ENCODE measurements around the gene PGA4. TPM values are rescaled to one million over a fixed set of nuclear protein-coding genes. Genes with fewer than 3 reads are reported as not detected.
"Not testable (repeated sequence)": the region's sequence is repeated elsewhere in the genome, so short reads cannot be mapped to it uniquely, and the experiment has no call there.

The PGA4 gene
- total RNA-seq, result not detected in 2 replicates

GRCh38 chr11:61222047-61222446 is at the start of gene PGA4:
Gene PGA4, plus strand, starts transcription at chr11:61222347. Its CDS starts 54 bp downstream, at chr11:61222401.
- not testable (repeated sequence) for H3K36me3 ChIP-seq (ENCODE audit: control insufficient read depth, insufficient read depth, low read length); DNase-seq (ENCODE audit: low read depth); H3K27me3 ChIP-seq (ENCODE audit: control insufficient read depth, insufficient read depth, low read length); H3K4me3 ChIP-seq (ENCODE audit: low read depth, low read length)

GRCh38 chr11:61172356-61172755 is 49.8 kb upstream of the PGA4 start:
- Histone ChIP-seq H3K36me3 (ENCODE audit: control insufficient read depth, insufficient read depth, low read length) (no peaks in the 10 kb centered on the region), H3K27me3 (ENCODE audit: control insufficient read depth, insufficient read depth, low read length) (no peaks in the 10 kb centered on the region), H3K4me3 (ENCODE audit: low read depth, low read length) (no peak overlapping the region)
- no peak for DNase-seq (ENCODE audit: low read depth)
- TF ChIP-seq CTCF (IDR thresholded peaks at IDR 0.05; ENCODE audit: insufficient read depth, low read length, poor library complexity, severe bottlenecking), result no peak

- TF ChIP-seq CTCF (IDR thresholded peaks at IDR 0.05; ENCODE audit: insufficient read depth, low read length, poor library complexity, severe bottlenecking), result no peak
- no peak overlapping the region for H3K4me3 ChIP-seq (ENCODE audit: low read depth, low read length)
- DNase-seq (ENCODE audit: low read depth), result no peak
- H3K36me3 ChIP-seq (ENCODE audit: control insufficient read depth, insufficient read depth, low read length), result no peaks in the 10 kb centered on the region
- H3K27me3 ChIP-seq (ENCODE audit: control insufficient read depth, insufficient read depth, low read length), result no peaks in the 10 kb centered on the region
Observed at GRCh38 chr11:61172888-61173287, 49.3 kb upstream of the PGA4 start.

- TF ChIP-seq CTCF (IDR thresholded peaks at IDR 0.05; ENCODE audit: insufficient read depth, low read length, poor library complexity, severe bottlenecking), result no peak
- DNase-seq (ENCODE audit: low read depth), result no peak
- no peaks in the 10 kb centered on the region for H3K27me3 ChIP-seq (ENCODE audit: control insufficient read depth, insufficient read depth, low read length)
Observed at GRCh38 chr11:61173456-61173855, 48.7 kb upstream of the PGA4 start.

GRCh38 chr11:61174273-61174672 is 47.9 kb upstream of the PGA4 start:
- no peak for TF ChIP-seq CTCF (IDR thresholded peaks at IDR 0.05; ENCODE audit: insufficient read depth, low read length, poor library complexity, severe bottlenecking)
- H3K36me3 ChIP-seq (ENCODE audit: control insufficient read depth, insufficient read depth, low read length), result no peaks in the 10 kb centered on the region
- no peaks in the 10 kb centered on the region for H3K27me3 ChIP-seq (ENCODE audit: control insufficient read depth, insufficient read depth, low read length)
- no peak for DNase-seq (ENCODE audit: low read depth)
- H3K4me3 ChIP-seq (ENCODE audit: low read depth, low read length), result no peak overlapping the region

More at GRCh38 chr11:61173456-61173855, 48.7 kb upstream of the PGA4 start:
- Histone ChIP-seq H3K4me3 (ENCODE audit: low read depth, low read length) (no peak overlapping the region), H3K36me3 (ENCODE audit: control insufficient read depth, insufficient read depth, low read length) (no peaks in the 10 kb centered on the region)

GRCh38 chr11:61174949-61175348 is 47.2 kb upstream of the PGA4 start:
- no peak for TF ChIP-seq CTCF (IDR thresholded peaks at IDR 0.05; ENCODE audit: insufficient read depth, low read length, poor library complexity, severe bottlenecking)
- no peak overlapping the region for H3K4me3 ChIP-seq (ENCODE audit: low read depth, low read length)
- H3K36me3 ChIP-seq (ENCODE audit: control insufficient read depth, insufficient read depth, low read length), result no peaks in the 10 kb centered on the region
- H3K27me3 ChIP-seq (ENCODE audit: control insufficient read depth, insufficient read depth, low read length), result no peaks in the 10 kb centered on the region
- no peak for DNase-seq (ENCODE audit: low read depth)
